GM23338 (cell line): Measurements from ENCODE around the gene AHNAK. TPM values are rescaled to one million over a fixed set of nuclear protein-coding genes. Genes with fewer than 3 reads are reported as not detected.

ENCODE experiments used
- ATAC-seq: fragments of 200-7000 bp; cut with Tn5 transposase; 3 replicates; pipeline ENCODE4 v1.9.1; 2020
- DNase-seq: peaks from one replicate; pipeline ENCODE4 v3.0.0-alpha.2; 2015; ENCODE audit warnings: low spot score
- H2AFZ ChIP-seq: fragments of 200-600 bp; sonication (generic); 2 replicates; pipeline ENCODE4 v1.8.0; 2016; ENCODE audit warnings: antibody characterized with exemption, mild to moderate bottlenecking, moderate library complexity
- H3F3A ChIP-seq: fragments of 200-600 bp; sonication (generic); replicated peaks from 2 replicates; pipeline ENCODE4 v1.8.0; 2017; ENCODE audit warnings: antibody characterized with exemption, mixed run types, low read depth
- H3K27ac ChIP-seq: fragments of 200-600 bp; sonication (generic); 2 replicates; pipeline ENCODE4 v1.6.1; 2016; ENCODE audit warnings: low read depth
- H3K27me3 ChIP-seq: fragments of 200-600 bp; sonication (generic); 2 replicates; pipeline ENCODE4 v1.8.0; 2016; ENCODE audit warnings: mild to moderate bottlenecking, mixed run types, moderate library complexity; ENCODE audit not compliant: insufficient read depth
- H3K36me3 ChIP-seq: fragments of 200-600 bp; sonication (generic); 2 replicates; pipeline ENCODE4 v1.8.0; 2016; ENCODE audit warnings: mild to moderate bottlenecking; ENCODE audit not compliant: insufficient read depth
- H3K4me1 ChIP-seq: fragments of 200-600 bp; sonication (generic); 2 replicates; pipeline ENCODE4 v1.8.0; 2016; ENCODE audit warnings: mild to moderate bottlenecking, moderate library complexity; ENCODE audit not compliant: insufficient read depth
- H3K4me2 ChIP-seq: fragments of 200-600 bp; sonication (generic); 2 replicates; pipeline ENCODE4 v1.7.1; 2017; ENCODE audit warnings: mixed run types
- H3K4me3 ChIP-seq: fragments of 200-600 bp; sonication (generic); 2 replicates; pipeline ENCODE4 v1.6.1; 2016; ENCODE audit warnings: mixed run types
- H3K79me2 ChIP-seq: fragments of 200-600 bp; sonication (generic); replicated peaks from 2 replicates; pipeline ENCODE4 v1.8.0; 2017; ENCODE audit warnings: mild to moderate bottlenecking; ENCODE audit not compliant: insufficient read depth
- H3K9me2 ChIP-seq: fragments of 200-600 bp; sonication (generic); 2 replicates; pipeline ENCODE4 v1.8.0; 2017; ENCODE audit not compliant: insufficient read depth
- H4K20me1 ChIP-seq: fragments of 200-600 bp; sonication (generic); replicated peaks from 2 replicates; pipeline ENCODE4 v1.8.0; 2017; ENCODE audit warnings: mild to moderate bottlenecking; ENCODE audit not compliant: insufficient read depth
- H3K27ac Mint-ChIP-seq: 2 replicates; pipeline ENCODE4 v1.8.0; 2020; ENCODE audit warnings: inconsistent platforms, mild to moderate bottlenecking, moderate library complexity, mixed read lengths
- H3K27me3 Mint-ChIP-seq: 3 replicates; pipeline ENCODE4 v1.8.0; 2022; ENCODE audit warnings: low read depth, mild to moderate bottlenecking, moderate library complexity, mixed read lengths, inconsistent platforms; ENCODE audit not compliant: insufficient read depth, poor library complexity
- H3K36me3 Mint-ChIP-seq: 3 replicates; pipeline ENCODE4 v1.8.0; 2021; ENCODE audit warnings: low read depth, mild to moderate bottlenecking, inconsistent platforms, moderate library complexity, mixed read lengths
- H3K4me1 Mint-ChIP-seq: 3 replicates; pipeline ENCODE4 v1.8.0; 2020; ENCODE audit warnings: mild to moderate bottlenecking, inconsistent platforms, mixed read lengths
- H3K4me3 Mint-ChIP-seq: 3 replicates; pipeline ENCODE4 v1.8.0; 2021; ENCODE audit warnings: moderate library complexity, mild to moderate bottlenecking, inconsistent platforms, mixed read lengths
- H3K9me3 Mint-ChIP-seq: 3 replicates; pipeline ENCODE4 v1.8.0; 2020; ENCODE audit warnings: moderate library complexity, mild to moderate bottlenecking, inconsistent platforms, mixed read lengths
- CREB1 ChIP-seq: fragments of 250-450 bp; sonication (Bioruptor Pico); IDR thresholded peaks from 2 replicates; pipeline ENCODE4 v1.5.0; 2020; ENCODE audit warnings: low read depth, mild to moderate bottlenecking, moderate library complexity
- EZH2 ChIP-seq: fragments of 200-600 bp; sonication (generic); IDR thresholded peaks from one replicate; pipeline ENCODE4 v1.8.0; 2017; ENCODE audit warnings: antibody characterized with exemption, mild to moderate bottlenecking, low read depth; ENCODE audit not compliant: unreplicated experiment
- EZH2phosphoT487 ChIP-seq: fragments of 200-600 bp; sonication (generic); IDR thresholded peaks from one replicate; pipeline ENCODE4 v1.8.1; 2018; ENCODE audit warnings: antibody characterized with exemption; ENCODE audit not compliant: unreplicated experiment
- JUNB ChIP-seq: IDR thresholded peaks from one replicate; pipeline ENCODE4 v1.6.1; 2016; ENCODE audit warnings: antibody characterized with exemption; ENCODE audit not compliant: unreplicated experiment
- NANOG ChIP-seq: IDR thresholded peaks from 2 replicates; pipeline ENCODE4 v1.6.1; 2016; ENCODE audit warnings: antibody characterized with exemption, borderline replicate concordance
- POLR2AphosphoS5 ChIP-seq: IDR thresholded peaks from 2 replicates; pipeline ENCODE4 v1.6.1; 2016; ENCODE audit warnings: antibody characterized with exemption, low read depth
- STAT1 ChIP-seq: IDR thresholded peaks from one replicate; pipeline ENCODE4 v1.6.1; 2016; ENCODE audit warnings: antibody characterized with exemption; ENCODE audit not compliant: unreplicated experiment
- ZNF114 ChIP-seq: fragments of 250-450 bp; sonication (Bioruptor Pico); IDR thresholded peaks from 2 replicates; pipeline ENCODE4 v1.5.0; 2020; ENCODE audit warnings: mild to moderate bottlenecking, moderate library complexity
- ZNF331 ChIP-seq: fragments of 250-450 bp; sonication (Bioruptor Pico); IDR thresholded peaks from 2 replicates; pipeline ENCODE4 v1.5.0; 2020; ENCODE audit warnings: low read depth, mild to moderate bottlenecking, moderate library complexity
- polyA plus RNA-seq: library from polyadenylated mRNA; unstranded; fragments of >200 nt; fragmentation: Nextera tagmentation; extraction: Ambion mirVana; gene quantifications from 2 replicates; pipeline ENCODE4 v1.2.1, GENCODE V29; 2016
- total RNA-seq: library from RNA; depleted of rRNA; stranded (reverse); fragments of >200 nt; shearing (Covaris generic); gene quantifications from 2 replicates; pipeline ENCODE4 v1.2.3, GENCODE V29; 2014
- TF ChIP-seq, protein P1 (sequence below): IDR thresholded peaks from 2 replicates; pipeline ENCODE4 v1.6.1; 2016; ENCODE audit warnings: antibody characterized with exemption
- TF ChIP-seq, protein P2 (sequence below): fragments of 250-450 bp; sonication (Bioruptor Pico); IDR thresholded peaks from 2 replicates; pipeline ENCODE4 v1.5.0; 2020; ENCODE audit warnings: mild to moderate bottlenecking, moderate library complexity
- TF ChIP-seq, protein P3 (sequence below), 2 experiments: fragments of 200-600 bp in 1 of 2; sonication (generic) in 1 of 2; conservative IDR thresholded peaks; 2 replicates each; pipeline versions ENCODE4 v1.5.1 to v1.6.1; 2016 to 2017; ENCODE audit warnings: antibody characterized with exemption in 2 of 2, low read depth in 2 of 2, mild to moderate bottlenecking in 2 of 2, moderate library complexity in 1 of 2
- TF ChIP-seq, protein P4 (sequence below): IDR thresholded peaks from one replicate; pipeline ENCODE4 v1.6.1; 2018; ENCODE audit warnings: antibody characterized with exemption; ENCODE audit not compliant: unreplicated experiment

The AHNAK gene
- total and polyA plus RNA-seq, 2 experiments from 2014 or later = 0.91 to 2.1 TPM

DNA sequence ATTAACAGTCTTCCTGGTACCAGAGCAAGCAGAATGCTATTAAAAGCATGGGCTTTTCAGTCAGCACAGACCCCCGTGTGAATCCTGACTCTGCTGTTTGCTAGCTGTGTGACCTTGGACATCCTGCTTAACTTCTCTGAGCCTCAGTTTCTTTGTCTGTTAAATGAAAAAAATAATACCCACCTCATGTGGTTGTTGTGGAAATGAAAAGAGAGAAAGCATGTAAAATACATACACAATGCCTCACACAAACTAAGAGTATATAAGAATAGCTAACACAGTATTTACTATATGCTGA is 39.5 kb downstream of the AHNAK start:
- H3K9me3 Mint-ChIP-seq = no peaks in the 10 kb centered on the region
- H3K4me3 Mint-ChIP-seq = no peak overlapping the region; the same call in 2 of the 3 replicates
- Histone ChIP-seq H3K27me3 (peaks cover 25% of the 10 kb centered on the region), H3K27ac (no peak overlapping the region), H4K20me1 (no peaks in the 10 kb centered on the region), H3K4me3 (no peak overlapping the region), H3F3A (no peaks in the 10 kb centered on the region; the same call in 1 of the 2 replicates), H3K36me3 (no peaks in the 10 kb centered on the region), H3K4me2 (no peak overlapping the region), H2AFZ (no peak overlapping the region), H3K4me1 (peaks cover 19% of the 10 kb centered on the region), H3K79me2 (no peaks in the 10 kb centered on the region), H3K9me2 (no peaks in the 10 kb centered on the region)
- peaks cover 25% of the 10 kb centered on the region for H3K27me3 Mint-ChIP-seq
- DNase-seq (no peak), ATAC-seq (no peak)
- H3K27ac Mint-ChIP-seq = no peak overlapping the region
- no peaks in the 10 kb centered on the region for H3K36me3 Mint-ChIP-seq
- no peak for TF ChIP-seq ZNF331 (CRISPR knock-in tag)
- TF ChIP-seq, protein P1, sequence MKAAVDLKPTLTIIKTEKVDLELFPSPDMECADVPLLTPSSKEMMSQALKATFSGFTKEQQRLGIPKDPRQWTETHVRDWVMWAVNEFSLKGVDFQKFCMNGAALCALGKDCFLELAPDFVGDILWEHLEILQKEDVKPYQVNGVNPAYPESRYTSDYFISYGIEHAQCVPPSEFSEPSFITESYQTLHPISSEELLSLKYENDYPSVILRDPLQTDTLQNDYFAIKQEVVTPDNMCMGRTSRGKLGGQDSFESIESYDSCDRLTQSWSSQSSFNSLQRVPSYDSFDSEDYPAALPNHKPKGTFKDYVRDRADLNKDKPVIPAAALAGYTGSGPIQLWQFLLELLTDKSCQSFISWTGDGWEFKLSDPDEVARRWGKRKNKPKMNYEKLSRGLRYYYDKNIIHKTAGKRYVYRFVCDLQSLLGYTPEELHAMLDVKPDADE = no peak
- no peak for TF ChIP-seq POLR2AphosphoS5
- TF ChIP-seq JUNB = no peak
- no peak for TF ChIP-seq NANOG
- TF ChIP-seq, protein P2, sequence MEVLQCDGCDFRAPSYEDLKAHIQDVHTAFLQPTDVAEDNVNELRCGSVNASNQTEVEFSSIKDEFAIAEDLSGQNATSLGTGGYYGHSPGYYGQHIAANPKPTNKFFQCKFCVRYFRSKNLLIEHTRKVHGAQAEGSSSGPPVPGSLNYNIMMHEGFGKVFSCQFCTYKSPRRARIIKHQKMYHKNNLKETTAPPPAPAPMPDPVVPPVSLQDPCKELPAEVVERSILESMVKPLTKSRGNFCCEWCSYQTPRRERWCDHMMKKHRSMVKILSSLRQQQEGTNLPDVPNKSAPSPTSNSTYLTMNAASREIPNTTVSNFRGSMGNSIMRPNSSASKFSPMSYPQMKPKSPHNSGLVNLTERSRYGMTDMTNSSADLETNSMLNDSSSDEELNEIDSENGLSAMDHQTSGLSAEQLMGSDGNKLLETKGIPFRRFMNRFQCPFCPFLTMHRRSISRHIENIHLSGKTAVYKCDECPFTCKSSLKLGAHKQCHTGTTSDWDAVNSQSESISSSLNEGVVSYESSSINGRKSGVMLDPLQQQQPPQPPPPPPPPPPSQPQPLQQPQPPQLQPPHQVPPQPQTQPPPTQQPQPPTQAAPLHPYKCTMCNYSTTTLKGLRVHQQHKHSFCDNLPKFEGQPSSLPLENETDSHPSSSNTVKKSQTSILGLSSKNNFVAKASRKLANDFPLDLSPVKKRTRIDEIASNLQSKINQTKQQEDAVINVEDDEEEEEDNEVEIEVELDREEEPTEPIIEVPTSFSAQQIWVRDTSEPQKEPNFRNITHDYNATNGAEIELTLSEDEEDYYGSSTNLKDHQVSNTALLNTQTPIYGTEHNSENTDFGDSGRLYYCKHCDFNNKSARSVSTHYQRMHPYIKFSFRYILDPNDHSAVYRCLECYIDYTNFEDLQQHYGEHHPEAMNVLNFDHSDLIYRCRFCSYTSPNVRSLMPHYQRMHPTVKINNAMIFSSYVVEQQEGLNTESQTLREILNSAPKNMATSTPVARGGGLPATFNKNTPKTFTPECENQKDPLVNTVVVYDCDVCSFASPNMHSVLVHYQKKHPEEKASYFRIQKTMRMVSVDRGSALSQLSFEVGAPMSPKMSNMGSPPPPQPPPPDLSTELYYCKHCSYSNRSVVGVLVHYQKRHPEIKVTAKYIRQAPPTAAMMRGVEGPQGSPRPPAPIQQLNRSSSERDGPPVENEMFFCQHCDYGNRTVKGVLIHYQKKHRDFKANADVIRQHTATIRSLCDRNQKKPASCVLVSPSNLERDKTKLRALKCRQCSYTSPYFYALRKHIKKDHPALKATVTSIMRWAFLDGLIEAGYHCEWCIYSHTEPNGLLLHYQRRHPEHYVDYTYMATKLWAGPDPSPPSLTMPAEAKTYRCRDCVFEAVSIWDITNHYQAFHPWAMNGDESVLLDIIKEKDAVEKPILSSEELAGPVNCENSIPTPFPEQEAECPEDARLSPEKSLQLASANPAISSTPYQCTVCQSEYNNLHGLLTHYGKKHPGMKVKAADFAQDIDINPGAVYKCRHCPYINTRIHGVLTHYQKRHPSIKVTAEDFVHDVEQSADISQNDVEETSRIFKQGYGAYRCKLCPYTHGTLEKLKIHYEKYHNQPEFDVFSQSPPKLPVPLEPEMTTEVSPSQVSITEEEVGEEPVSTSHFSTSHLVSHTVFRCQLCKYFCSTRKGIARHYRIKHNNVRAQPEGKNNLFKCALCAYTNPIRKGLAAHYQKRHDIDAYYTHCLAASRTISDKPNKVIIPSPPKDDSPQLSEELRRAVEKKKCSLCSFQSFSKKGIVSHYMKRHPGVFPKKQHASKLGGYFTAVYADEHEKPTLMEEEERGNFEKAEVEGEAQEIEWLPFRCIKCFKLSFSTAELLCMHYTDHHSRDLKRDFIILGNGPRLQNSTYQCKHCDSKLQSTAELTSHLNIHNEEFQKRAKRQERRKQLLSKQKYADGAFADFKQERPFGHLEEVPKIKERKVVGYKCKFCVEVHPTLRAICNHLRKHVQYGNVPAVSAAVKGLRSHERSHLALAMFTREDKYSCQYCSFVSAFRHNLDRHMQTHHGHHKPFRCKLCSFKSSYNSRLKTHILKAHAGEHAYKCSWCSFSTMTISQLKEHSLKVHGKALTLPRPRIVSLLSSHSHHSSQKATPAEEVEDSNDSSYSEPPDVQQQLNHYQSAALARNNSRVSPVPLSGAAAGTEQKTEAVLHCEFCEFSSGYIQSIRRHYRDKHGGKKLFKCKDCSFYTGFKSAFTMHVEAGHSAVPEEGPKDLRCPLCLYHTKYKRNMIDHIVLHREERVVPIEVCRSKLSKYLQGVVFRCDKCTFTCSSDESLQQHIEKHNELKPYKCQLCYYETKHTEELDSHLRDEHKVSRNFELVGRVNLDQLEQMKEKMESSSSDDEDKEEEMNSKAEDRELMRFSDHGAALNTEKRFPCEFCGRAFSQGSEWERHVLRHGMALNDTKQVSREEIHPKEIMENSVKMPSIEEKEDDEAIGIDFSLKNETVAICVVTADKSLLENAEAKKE (CRISPR knock-in tag) = no peak
- TF ChIP-seq ZNF114 (CRISPR knock-in tag) = no peak
- TF ChIP-seq, protein P3, sequence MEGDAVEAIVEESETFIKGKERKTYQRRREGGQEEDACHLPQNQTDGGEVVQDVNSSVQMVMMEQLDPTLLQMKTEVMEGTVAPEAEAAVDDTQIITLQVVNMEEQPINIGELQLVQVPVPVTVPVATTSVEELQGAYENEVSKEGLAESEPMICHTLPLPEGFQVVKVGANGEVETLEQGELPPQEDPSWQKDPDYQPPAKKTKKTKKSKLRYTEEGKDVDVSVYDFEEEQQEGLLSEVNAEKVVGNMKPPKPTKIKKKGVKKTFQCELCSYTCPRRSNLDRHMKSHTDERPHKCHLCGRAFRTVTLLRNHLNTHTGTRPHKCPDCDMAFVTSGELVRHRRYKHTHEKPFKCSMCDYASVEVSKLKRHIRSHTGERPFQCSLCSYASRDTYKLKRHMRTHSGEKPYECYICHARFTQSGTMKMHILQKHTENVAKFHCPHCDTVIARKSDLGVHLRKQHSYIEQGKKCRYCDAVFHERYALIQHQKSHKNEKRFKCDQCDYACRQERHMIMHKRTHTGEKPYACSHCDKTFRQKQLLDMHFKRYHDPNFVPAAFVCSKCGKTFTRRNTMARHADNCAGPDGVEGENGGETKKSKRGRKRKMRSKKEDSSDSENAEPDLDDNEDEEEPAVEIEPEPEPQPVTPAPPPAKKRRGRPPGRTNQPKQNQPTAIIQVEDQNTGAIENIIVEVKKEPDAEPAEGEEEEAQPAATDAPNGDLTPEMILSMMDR (conservative IDR thresholded peaks at IDR 0.05; ENCODE audit: low read depth in 2 of 2) = no peak
- TF ChIP-seq, protein P4, sequence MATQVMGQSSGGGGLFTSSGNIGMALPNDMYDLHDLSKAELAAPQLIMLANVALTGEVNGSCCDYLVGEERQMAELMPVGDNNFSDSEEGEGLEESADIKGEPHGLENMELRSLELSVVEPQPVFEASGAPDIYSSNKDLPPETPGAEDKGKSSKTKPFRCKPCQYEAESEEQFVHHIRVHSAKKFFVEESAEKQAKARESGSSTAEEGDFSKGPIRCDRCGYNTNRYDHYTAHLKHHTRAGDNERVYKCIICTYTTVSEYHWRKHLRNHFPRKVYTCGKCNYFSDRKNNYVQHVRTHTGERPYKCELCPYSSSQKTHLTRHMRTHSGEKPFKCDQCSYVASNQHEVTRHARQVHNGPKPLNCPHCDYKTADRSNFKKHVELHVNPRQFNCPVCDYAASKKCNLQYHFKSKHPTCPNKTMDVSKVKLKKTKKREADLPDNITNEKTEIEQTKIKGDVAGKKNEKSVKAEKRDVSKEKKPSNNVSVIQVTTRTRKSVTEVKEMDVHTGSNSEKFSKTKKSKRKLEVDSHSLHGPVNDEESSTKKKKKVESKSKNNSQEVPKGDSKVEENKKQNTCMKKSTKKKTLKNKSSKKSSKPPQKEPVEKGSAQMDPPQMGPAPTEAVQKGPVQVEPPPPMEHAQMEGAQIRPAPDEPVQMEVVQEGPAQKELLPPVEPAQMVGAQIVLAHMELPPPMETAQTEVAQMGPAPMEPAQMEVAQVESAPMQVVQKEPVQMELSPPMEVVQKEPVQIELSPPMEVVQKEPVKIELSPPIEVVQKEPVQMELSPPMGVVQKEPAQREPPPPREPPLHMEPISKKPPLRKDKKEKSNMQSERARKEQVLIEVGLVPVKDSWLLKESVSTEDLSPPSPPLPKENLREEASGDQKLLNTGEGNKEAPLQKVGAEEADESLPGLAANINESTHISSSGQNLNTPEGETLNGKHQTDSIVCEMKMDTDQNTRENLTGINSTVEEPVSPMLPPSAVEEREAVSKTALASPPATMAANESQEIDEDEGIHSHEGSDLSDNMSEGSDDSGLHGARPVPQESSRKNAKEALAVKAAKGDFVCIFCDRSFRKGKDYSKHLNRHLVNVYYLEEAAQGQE = no peak
- no peak for TF ChIP-seq EZH2
- TF ChIP-seq EZH2phosphoT487 = no peak
- no peak for TF ChIP-seq CREB1 (CRISPR knock-in tag)
- no peak for TF ChIP-seq STAT1
- peaks cover 44% of the 10 kb centered on the region for H3K4me1 Mint-ChIP-seq
